ENCODE data around the gene ZG16.
A peak's percentile ranks its signal among the peaks of the same experiment; 100 is the strongest.
"Not testable (repeated sequence)": the region's sequence is repeated elsewhere in the genome, so short reads cannot be mapped to it uniquely, and the experiment has no call there.

The ZG16 gene

GRCh38 chr16:29790183-29790948 is 12.3 kb downstream of the ZG16 start, which contains the start of gene KIF22:
TSS of gene KIF22 (plus strand) at chr16:29790751. CDS start at chr16:29790760, 9 bp downstream.
- DNase-seq: peak; percentile 95

- DNase-seq: no peak
Observed at GRCh38 chr16:29790949-29791844, 13.1 kb downstream of the ZG16 start.

GRCh38 chr16:29791845-29792807 is 14.1 kb downstream of the ZG16 start:
- no peak for DNase-seq

- not testable (repeated sequence) for DNase-seq
Observed at GRCh38 chr16:29793153-29793552, 15.1 kb downstream of the ZG16 start.

GRCh38 chr16:29794231-29794710 is 16.2 kb downstream of the ZG16 start:
- DNase-seq: no peak

GRCh38 chr16:29802416-29802935 is 24.4 kb downstream of the ZG16 start:
- no peak for DNase-seq

- no peak for DNase-seq
Observed at GRCh38 chr16:29804020-29804419, 26.0 kb downstream of the ZG16 start.

GRCh38 chr16:29804455-29805231 is 26.6 kb downstream of the ZG16 start:
- no peak for DNase-seq

GRCh38 chr16:29805232-29806098 is 27.4 kb downstream of the ZG16 start:
- DNase-seq: peak; percentile 96

GRCh38 chr16:29806099-29806579 is 28.1 kb downstream of the ZG16 start, which contains the start of gene MAZ:
TSS of gene MAZ (plus strand) at chr16:29806529. CDS start at chr16:29806702, 173 bp downstream.
- DNase-seq: peak; percentile 51

- no peak for DNase-seq
Observed at GRCh38 chr16:29806641-29807425, 28.8 kb downstream of the ZG16 start.

GRCh38 chr16:29807426-29808218 is 29.6 kb downstream of the ZG16 start:
- peak; percentile 91 for DNase-seq

GRCh38 chr16:29808219-29808900 is 30.3 kb downstream of the ZG16 start:
- DNase-seq: no peak

- DNase-seq: no peak
Observed at GRCh38 chr16:29809031-29809747, 31.1 kb downstream of the ZG16 start.

- DNase-seq: no peak
Observed at GRCh38 chr16:29809850-29810698, 32.0 kb downstream of the ZG16 start.

- no peak for DNase-seq
Observed at GRCh38 chr16:29810699-29811169, 32.7 kb downstream of the ZG16 start.

Data from KG1 (cell line).